GM12878 (cell line): ENCODE measurements around the gene OCLN. TPM values are rescaled to one million over a fixed set of nuclear protein-coding genes. Genes with fewer than 3 reads are reported as not detected.
A peak's percentile ranks its signal among the peaks of the same experiment; 100 is the strongest.
"Not testable (repeated sequence)": the region's sequence is repeated elsewhere in the genome, so short reads cannot be mapped to it uniquely, and the experiment has no call there.

Source experiments
- ATAC-seq: fragments of 200-7000 bp; cut with Tn5 transposase; 3 replicates; pipeline ENCODE4 v1.9.1; 2020; ENCODE audit warnings: mild to moderate bottlenecking, moderate library complexity
- BruUV-seq: library from RNA; stranded (reverse); fragments of 400-500 nt; replicated peaks from 2 replicates; lab custom pipeline; 2021; lab: Mats Ljungman, UMichigan
- CTCF ChIA-PET: fragments of 300-600 bp; sonication (Branson Sonifier 250); formaldehyde crosslinking; extraction: SDS; loops from one replicate; lab custom pipeline; 2021; ENCODE audit warnings: inconsistent platforms; lab: Yijun Ruan, JAX
- POLR2A ChIA-PET: fragments of 350-600 bp; formaldehyde crosslinking; extraction: SDS; loops from one replicate; lab custom pipeline; 2021; ENCODE audit warnings: inconsistent platforms; lab: Charles Lee
- RAD21 ChIA-PET: fragments of 300-600 bp; sonication (Branson Sonifier 250); formaldehyde crosslinking; loops from one replicate; lab custom pipeline; 2023; ENCODE audit warnings: antibody characterized with exemption; ENCODE audit not compliant: unreplicated experiment; lab: Charles Lee
- SMC1A ChIA-PET: fragments of 300-600 bp; sonication (Branson Sonifier 250); formaldehyde crosslinking; loops from one replicate; lab custom pipeline; 2023; ENCODE audit not compliant: unreplicated experiment, uncharacterized antibody; lab: Charles Lee
- DNase-seq: peaks from one replicate; pipeline ENCODE4 v3.0.0-alpha.2; 2011; ENCODE audit warnings: low read depth, low spot score
- FAIRE-seq: peaks from 3 replicates; lab custom pipeline; 2011; peaks lifted over from hg19 to GRCh38; lab: Jason Lieb, UNC
- H2AFZ ChIP-seq: 2 replicates; pipeline ENCODE4 v1.6.0; 2011; ENCODE audit warnings: low read depth, low read length, control low read depth; ENCODE audit not compliant: control insufficient read depth
- H3K27ac ChIP-seq: 2 replicates; pipeline ENCODE4 v1.5.1; 2011; ENCODE audit warnings: control low read depth; ENCODE audit not compliant: control insufficient read depth, insufficient read depth
- H3K27me3 ChIP-seq, 2 experiments: replicated peaks in 1 of 2; 2 replicates each; pipeline versions ENCODE4 v1.6.0 to v1.6.1; 2011; ENCODE audit warnings: low read length in 1 of 2; ENCODE audit not compliant: control insufficient read depth in 2 of 2, insufficient read depth in 2 of 2
- H3K36me3 ChIP-seq, 2 experiments: 2 replicates each; pipeline ENCODE4 v1.5.1; 2011; ENCODE audit warnings: low read length in 1 of 2; ENCODE audit not compliant: control insufficient read depth in 2 of 2, insufficient read depth in 2 of 2
- H3K4me1 ChIP-seq: 2 replicates; pipeline ENCODE4 v1.6.1; 2011; ENCODE audit warnings: mild to moderate bottlenecking, low read length, moderate library complexity, mixed read lengths; ENCODE audit not compliant: control insufficient read depth, insufficient read depth
- H3K4me2 ChIP-seq: 2 replicates; pipeline ENCODE4 v1.6.0; 2011; ENCODE audit warnings: control low read depth; ENCODE audit not compliant: control insufficient read depth, insufficient read depth
- H3K4me3 ChIP-seq: fragments of 200-600 bp; sonication (generic); 2 replicates; pipeline ENCODE4 v1.5.1; 2016
- H3K79me2 ChIP-seq: 2 replicates; pipeline ENCODE4 v1.6.0; 2011; ENCODE audit warnings: low read length; ENCODE audit not compliant: control insufficient read depth, insufficient read depth
- H3K9ac ChIP-seq: 2 replicates; pipeline ENCODE4 v1.8.0; 2011; ENCODE audit warnings: low read length, control low read depth, mixed read lengths; ENCODE audit not compliant: control insufficient read depth, insufficient read depth
- H3K9me3 ChIP-seq: replicated peaks from 3 replicates; pipeline ENCODE4 v1.5.1; 2011; ENCODE audit warnings: mild to moderate bottlenecking, low read length; ENCODE audit not compliant: control insufficient read depth, insufficient read depth
- H4K20me1 ChIP-seq: 2 replicates; pipeline ENCODE4 v1.6.0; 2011; ENCODE audit not compliant: control insufficient read depth, insufficient read depth
- EED ChIP-seq: sonication (generic); IDR thresholded peaks from 2 replicates; pipeline ENCODE4 v1.6.1; 2016; ENCODE audit warnings: antibody characterized with exemption, low read depth
- FOXM1 ChIP-seq: IDR thresholded peaks from 2 replicates; pipeline ENCODE4 v1.6.1; 2012; ENCODE audit warnings: low read depth, mild to moderate bottlenecking, inconsistent platforms, low read length, moderate library complexity
- IKZF2 ChIP-seq, 2 experiments: fragments of 450-650 bp; IDR thresholded peaks; 2 replicates each; pipeline ENCODE4 v1.6.1; 2017; ENCODE audit warnings: mild to moderate bottlenecking in 2 of 2, moderate library complexity in 2 of 2
- MXI1 ChIP-seq: fragments of 150-350 bp; IDR thresholded peaks from 2 replicates; pipeline ENCODE4 v1.6.1; 2011; ENCODE audit warnings: low read depth, mild to moderate bottlenecking, inconsistent platforms, low read length, improper control_type of control experiment
- NFIC ChIP-seq: IDR thresholded peaks from 2 replicates; pipeline ENCODE4 v1.6.1; 2012; ENCODE audit warnings: low read depth, mild to moderate bottlenecking, inconsistent platforms, low read length, moderate library complexity
- RUNX3 ChIP-seq: IDR thresholded peaks from 2 replicates; pipeline ENCODE4 v1.6.1; 2012; ENCODE audit warnings: low read length, inconsistent platforms
- SPI1 ChIP-seq: IDR thresholded peaks from 2 replicates; pipeline ENCODE4 v1.6.1; 2011; ENCODE audit warnings: low read depth, mild to moderate bottlenecking, low read length, moderate library complexity, borderline replicate concordance; ENCODE audit not compliant: insufficient read depth
- WGBS: methylation state at CpG from one replicate; pipeline ENCODE4 v1.1.6; 2016; ENCODE audit warnings: low lambda C conversion rate; ENCODE audit not compliant: insufficient replicate concordance, insufficient coverage; ENCODE audit errors: missing lambda C conversion rate; 5-methylcytosine and 5-hydroxymethylcytosine counted together
- in situ Hi-C: fragments of 300-500 bp; cut with MboI; formaldehyde crosslinking; loops from 9 replicates; pipeline ENCODE4 v1.14.3; 2018; ENCODE audit warnings: mixed read lengths
- intact Hi-C: fragments of 100-400 bp; cut with micrococcal nuclease; formaldehyde crosslinking; loops from one replicate; pipeline ENCODE4 v1.14.2; 2022; ENCODE audit not compliant: unreplicated experiment
- polyA plus RNA-seq, 11 experiments: library from polyadenylated mRNA; depleted of rRNA in 4 of 11; unstranded in 6 of 11; stranded (reverse) in 5 of 11; fragments of >200 nt; fragmentation: Nextera tagmentation in 4 of 11; fragmentation: Illumina TruSeq in 1 of 11; extraction: Ambion mirVana in 4 of 11; extraction: Trizol in 1 of 11; gene quantifications; 1 replicate in 1 of 11; 2 replicates in 10 of 11; pipeline versions ENCODE4 v1.2.1 to v1.2.3, GENCODE V29; 2011 to 2016; ENCODE audit warnings: inconsistent platforms in 2 of 11, missing spikeins in 2 of 11, low read depth in 1 of 11
- total RNA-seq, 4 experiments: library from RNA; depleted of rRNA in 3 of 4; stranded (reverse); fragments of >200 nt in 3 of 4; fragmentation: Illumina TruSeq in 1 of 4; extraction: Trizol in 1 of 4; gene quantifications; 2 replicates each; pipeline versions ENCODE4 v1.2.1 to v1.2.3, GENCODE V29; 2013 to 2021
- TF ChIP-seq, protein P1 (sequence below): fragments of 450-650 bp; formaldehyde crosslinking; IDR thresholded peaks from 2 replicates; pipeline ENCODE4 v1.4.0; 2020; ENCODE audit warnings: mild to moderate bottlenecking, moderate library complexity

Gene OCLN
- total and polyA plus RNA-seq, 10 of the 15 experiments (the other 5 are each of a cell fraction or from before 2014, with no cell fraction given): 2.0 to 26.5 (median 17.0) TPM

DNA sequence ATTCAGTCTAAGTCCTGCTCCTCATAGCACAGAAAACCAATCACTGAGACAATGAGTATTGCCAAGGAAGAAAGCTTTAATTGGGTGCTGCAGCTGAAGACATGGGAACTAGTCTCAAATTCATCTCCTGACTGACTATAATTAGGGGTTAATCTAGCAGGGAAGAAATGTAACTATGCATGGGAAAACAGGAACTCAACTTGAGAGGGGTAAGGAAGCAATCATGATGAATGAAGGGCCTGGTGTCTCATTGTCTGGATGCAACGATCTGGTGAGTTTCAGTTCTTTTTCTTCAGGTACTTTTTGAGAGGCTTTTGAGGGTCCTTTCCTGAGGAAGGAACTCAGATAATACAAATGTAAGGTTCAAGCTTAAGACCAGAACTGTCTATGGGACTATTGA is 24.0 kb upstream of the OCLN start:
- Histone ChIP-seq H4K20me1 (no peaks in the 10 kb centered on the region), H3K4me2 (peak overlapping the region; percentile 63), H3K9me3 (peaks cover 15% of the 10 kb centered on the region), H3K79me2 (no peaks in the 10 kb centered on the region), H2AFZ (peak overlapping the region; percentile 28; the same call in 1 of the 2 replicates), H3K9ac (peak overlapping the region; percentile 37; the same call in 1 of the 2 replicates), H3K4me1 (peaks cover 26% of the 10 kb centered on the region), H3K4me3 (peak overlapping the region; percentile 44; the same call in 1 of the 2 replicates), H3K36me3 (no peaks in the 10 kb centered on the region), H3K27me3 (no peaks in the 10 kb centered on the region), H3K27ac (peak overlapping the region; percentile 94)
- in situ Hi-C loops (no loop called here), intact Hi-C loops (no loop called here)
- POLR2A ChIA-PET: interaction anchor here (0.7 kb wide), 1 partner anchor 97 kb away, joined by 3 read pairs; no protein-coding TSS in a partner anchor
- no TSS peak for BruUV-seq
- ATAC-seq: peak; percentile 9; the same call in 2 of the 3 replicates
- SMC1A ChIA-PET: interaction anchor here (0.6 to 3.8 kb wide), 9 partner anchors 8 to 338 kb away, joined by 3 to 13 read pairs (median 4); no protein-coding TSS in a partner anchor
- no peak for FAIRE-seq
- RAD21 ChIA-PET: interaction anchor here (1.6 kb wide), 1 partner anchor 36 kb away, joined by 4 read pairs; no protein-coding TSS in a partner anchor
- WGBS: 0% methylated on average over 1 of the region's 1 CpG
- CTCF ChIA-PET: interaction anchor here (1.0 kb wide), 1 partner anchor 36 kb away, joined by 4 read pairs; no protein-coding TSS in a partner anchor
- TF ChIP-seq EED: peak; percentile 32; the same call in 1 of the 2 replicates
- 0 out of 2 replicates have a peak, but pooled peaks have one; percentile 40 for TF ChIP-seq FOXM1
- no peak for TF ChIP-seq MXI1
- TF ChIP-seq RUNX3: 0 out of 2 replicates have a peak, but pooled peaks have one; percentile 4
- TF ChIP-seq, protein P1, sequence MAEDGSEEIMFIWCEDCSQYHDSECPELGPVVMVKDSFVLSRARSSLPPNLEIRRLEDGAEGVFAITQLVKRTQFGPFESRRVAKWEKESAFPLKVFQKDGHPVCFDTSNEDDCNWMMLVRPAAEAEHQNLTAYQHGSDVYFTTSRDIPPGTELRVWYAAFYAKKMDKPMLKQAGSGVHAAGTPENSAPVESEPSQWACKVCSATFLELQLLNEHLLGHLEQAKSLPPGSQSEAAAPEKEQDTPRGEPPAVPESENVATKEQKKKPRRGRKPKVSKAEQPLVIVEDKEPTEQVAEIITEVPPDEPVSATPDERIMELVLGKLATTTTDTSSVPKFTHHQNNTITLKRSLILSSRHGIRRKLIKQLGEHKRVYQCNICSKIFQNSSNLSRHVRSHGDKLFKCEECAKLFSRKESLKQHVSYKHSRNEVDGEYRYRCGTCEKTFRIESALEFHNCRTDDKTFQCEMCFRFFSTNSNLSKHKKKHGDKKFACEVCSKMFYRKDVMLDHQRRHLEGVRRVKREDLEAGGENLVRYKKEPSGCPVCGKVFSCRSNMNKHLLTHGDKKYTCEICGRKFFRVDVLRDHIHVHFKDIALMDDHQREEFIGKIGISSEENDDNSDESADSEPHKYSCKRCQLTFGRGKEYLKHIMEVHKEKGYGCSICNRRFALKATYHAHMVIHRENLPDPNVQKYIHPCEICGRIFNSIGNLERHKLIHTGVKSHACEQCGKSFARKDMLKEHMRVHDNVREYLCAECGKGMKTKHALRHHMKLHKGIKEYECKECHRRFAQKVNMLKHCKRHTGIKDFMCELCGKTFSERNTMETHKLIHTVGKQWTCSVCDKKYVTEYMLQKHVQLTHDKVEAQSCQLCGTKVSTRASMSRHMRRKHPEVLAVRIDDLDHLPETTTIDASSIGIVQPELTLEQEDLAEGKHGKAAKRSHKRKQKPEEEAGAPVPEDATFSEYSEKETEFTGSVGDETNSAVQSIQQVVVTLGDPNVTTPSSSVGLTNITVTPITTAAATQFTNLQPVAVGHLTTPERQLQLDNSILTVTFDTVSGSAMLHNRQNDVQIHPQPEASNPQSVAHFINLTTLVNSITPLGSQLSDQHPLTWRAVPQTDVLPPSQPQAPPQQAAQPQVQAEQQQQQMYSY (CRISPR knock-in tag): no peak
- TF ChIP-seq NFIC: peak; percentile 65
- peak in 1 of 2 experiments; percentile 37; a peak in 2 of 4 replicates for TF ChIP-seq IKZF2 (IDR thresholded peaks at IDR 0.05)
- TF ChIP-seq SPI1: peak; percentile 79
- peak; percentile 52 for DNase-seq

DNA sequence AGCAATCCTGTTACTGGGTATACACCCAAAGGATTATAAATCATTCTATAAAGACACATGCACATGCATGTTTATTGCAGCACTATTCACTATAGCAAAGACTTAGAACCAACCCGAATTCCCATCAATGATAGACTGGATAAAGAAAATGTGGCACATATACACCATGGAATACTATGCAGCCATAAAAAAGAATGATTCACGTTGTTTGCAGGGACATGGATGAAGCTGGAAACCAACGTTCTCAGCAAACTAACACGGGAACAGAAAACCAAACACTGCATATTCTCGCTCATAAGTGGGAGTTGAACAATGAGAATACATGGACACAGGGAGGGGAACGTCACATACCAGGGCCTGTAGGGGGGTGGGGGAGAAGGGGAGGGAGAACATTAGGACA is 21.1 kb upstream of the OCLN start:
- ATAC-seq, H3K4me2 ChIP-seq, CTCF ChIA-PET, H3K79me2 ChIP-seq, H3K4me3 ChIP-seq, SMC1A ChIA-PET, H3K27me3 ChIP-seq, H3K27ac ChIP-seq, H3K36me3 ChIP-seq, FAIRE-seq, RAD21 ChIA-PET, H4K20me1 ChIP-seq, DNase-seq, BruUV-seq, intact Hi-C loops, POLR2A ChIA-PET, in situ Hi-C loops, H3K9ac ChIP-seq, H2AFZ ChIP-seq: not testable (repeated sequence)
- 29% methylated on average over 4 of the region's 6 CpGs for WGBS
- H3K4me1 ChIP-seq: peaks cover 26% of the 10 kb centered on the region
- H3K9me3 ChIP-seq: peaks cover 15% of the 10 kb centered on the region
